ENCODE results near the gene HSP90AA1.
"Not testable (repeated sequence)": the region's sequence is repeated elsewhere in the genome, so short reads cannot be mapped to it uniquely, and the experiment has no call there.

The HSP90AA1 gene

DNA sequence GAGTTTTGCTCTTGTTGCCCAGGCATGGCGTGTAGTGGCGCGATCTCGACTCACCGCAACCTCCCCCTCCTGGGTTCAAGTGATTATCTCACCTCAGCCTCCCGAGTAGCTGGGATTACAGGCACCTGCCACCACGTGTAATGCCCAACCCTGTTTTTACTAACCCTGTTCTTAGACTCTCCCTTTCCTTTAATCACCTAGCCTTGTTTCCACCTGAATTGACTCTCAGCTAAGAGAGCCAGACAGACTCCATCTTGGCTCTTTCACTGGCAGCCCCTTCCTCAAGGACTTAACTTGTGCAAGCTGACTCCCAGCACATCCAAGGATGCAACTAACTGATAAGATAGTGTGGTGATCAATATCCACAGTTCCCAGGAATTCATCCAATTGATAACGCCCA is 22.3 kb downstream of the HSP90AA1 start:
- DNase-seq, result not testable (repeated sequence)

DNA sequence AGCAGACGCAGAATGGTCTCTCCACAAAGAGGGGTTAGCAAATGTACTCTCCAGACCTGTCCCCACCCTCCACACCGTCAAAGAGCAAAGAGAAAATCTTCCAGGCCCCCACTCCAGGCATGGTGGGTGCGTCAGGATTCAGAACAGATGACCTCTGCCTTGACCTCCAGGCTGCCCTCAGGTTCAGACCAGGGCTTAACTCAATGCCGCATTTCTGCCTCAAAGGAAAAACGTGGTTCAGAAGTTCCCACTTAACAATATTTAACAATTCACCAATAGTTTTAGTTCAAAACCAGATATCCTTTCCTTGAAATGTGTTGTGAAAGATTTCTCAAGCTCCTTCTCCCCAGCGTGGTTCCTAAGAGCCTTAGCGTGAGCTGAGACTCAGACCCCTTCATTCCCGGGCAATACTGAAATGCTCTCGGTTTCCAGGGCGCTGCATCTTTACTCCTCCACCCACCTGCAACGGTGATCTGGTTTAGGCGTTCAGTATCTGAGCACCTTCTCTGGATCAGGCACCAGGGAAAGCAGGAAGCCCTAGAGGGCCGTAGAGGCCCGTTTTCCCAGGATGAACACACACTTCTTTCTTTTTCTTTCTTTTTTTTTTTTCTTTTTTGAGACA is 22.9 kb downstream of the HSP90AA1 start:
- DNase-seq, result no peak

DNA sequence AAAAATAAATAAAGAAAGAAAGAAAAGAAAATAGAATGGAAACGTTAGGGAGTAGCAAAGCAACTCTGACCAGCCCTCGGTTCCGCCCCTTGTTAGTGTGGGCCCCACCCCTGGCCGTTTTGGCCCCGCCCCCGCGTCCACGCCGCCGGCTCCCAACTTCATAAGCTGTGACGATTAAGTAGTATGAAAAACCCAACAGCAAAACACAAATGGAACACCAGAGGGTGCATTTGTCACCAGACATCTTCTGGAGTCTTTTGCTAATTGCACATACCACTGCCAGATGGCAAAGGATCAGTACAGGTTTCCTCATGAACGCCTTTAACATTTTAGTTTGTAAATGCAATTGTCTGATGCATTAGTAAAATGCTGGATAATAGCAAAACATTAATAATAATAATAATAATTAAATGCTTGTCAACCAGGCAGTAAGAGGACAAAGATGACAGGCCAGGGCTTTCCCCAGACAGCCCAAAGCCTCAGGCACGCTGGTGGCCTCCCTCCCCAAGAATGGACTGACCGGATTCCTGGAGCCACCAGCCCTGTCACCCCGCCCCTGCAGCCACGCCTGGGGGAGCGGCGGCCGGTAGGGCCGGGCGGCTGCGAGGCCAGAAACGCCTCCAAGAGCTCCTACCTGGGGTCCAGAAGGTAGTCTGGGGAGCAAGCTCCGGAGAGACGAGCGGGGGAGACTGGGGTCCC is 23.6 kb downstream of the HSP90AA1 start:
- peak; percentile 61 for DNase-seq

DNA sequence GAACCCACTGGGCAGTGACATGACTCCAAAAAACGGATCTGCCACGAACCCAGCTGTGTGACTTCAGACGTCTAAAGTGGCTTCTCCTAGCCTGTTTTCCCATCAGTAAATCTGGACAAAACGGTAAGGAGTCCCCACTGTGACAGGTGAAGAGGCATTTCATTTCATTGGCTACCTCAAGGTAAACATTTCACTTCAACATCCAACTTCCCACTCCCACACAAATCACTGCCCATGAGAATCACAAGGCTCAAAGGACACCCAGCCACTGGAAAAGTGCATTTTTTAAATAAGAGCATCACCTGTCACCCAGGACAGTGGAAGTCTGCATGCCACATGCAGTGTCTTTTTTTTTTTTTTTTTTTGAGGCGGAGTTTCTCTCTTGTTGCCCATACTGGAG is 27.9 kb downstream of the HSP90AA1 start:
- no peak for DNase-seq

DNA sequence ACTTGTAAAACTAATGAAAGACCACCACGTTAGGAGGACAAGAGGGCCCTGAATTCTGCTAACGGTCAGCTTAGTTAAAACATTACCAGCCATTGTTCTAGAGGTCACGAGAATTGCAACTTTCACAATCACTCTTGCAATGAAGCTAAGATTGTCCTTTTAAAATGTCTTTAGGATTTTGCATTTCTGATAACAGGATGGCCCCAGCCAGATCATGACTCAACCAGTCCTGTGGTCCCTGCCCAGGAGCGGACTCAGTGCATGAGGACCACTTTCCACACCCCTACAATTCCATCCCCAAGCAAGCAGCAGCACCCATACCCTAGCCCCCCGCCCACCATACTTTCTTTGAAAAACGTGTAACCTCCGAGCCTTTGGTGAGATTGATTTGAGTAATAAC is 28.7 kb downstream of the HSP90AA1 start:
- DNase-seq, result no peak

DNA sequence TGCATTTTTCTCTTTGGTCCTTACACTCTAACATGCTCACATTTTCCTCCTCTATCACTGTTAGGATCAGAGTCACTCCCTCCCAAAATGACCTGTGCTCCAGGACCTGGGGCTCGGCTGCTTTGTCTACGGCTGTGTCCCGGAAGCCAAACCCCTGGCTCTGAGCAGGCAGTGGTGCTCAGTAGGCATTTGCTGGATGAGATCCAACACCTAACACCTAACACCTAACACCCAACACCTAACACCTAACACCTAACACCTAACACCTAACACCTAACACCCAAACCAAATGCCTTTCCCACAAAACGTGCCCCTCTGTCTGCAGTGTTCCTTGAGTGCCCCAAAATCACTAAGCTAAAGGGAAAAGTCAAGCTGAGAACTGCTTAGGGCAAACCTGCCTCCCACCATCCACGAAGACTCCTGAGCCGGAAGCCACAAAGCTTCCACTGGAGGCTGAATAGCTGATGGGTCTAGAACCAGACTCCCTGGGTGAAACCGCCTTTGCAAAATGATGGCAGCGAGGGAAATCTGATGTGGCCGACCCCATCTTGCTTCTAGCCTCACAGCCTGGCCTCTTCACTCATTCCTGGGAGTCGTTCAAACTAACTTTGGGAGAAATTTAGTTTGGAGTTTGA is 29.2 kb downstream of the HSP90AA1 start:
- no peak for DNase-seq

DNA sequence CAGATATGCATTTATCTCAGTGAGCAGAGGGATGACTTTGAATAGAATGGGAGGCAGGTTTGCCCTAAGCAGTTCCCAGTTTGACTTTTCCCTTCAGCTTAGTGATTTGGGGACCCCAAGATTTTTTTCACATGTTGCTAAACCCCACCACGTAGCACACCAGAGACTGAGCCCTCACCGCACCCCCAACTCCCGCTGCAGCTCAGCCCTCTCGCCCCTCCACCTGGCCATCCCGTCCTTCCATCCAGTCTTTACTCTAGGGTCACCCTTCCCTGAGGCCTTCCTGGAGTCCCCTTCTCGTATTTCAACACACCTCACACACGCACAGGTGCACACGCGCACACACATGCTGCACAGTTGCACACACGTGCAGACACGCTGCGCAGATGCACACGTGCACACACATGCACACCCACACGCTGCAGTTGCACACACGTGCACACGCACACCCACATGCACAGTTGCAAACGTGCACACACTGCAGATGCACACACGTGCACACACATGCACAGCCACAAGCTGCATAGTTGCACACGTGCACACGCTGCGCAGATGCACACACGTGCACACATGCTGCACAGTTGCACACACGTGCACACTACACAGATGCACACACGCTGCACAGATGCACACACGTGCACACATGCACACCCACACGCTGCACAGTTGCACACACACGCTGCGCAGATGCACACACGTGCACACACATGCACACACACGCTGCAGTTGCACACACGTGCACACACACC is 30.0 kb downstream of the HSP90AA1 start:
- DNase-seq, result no peak

DNA sequence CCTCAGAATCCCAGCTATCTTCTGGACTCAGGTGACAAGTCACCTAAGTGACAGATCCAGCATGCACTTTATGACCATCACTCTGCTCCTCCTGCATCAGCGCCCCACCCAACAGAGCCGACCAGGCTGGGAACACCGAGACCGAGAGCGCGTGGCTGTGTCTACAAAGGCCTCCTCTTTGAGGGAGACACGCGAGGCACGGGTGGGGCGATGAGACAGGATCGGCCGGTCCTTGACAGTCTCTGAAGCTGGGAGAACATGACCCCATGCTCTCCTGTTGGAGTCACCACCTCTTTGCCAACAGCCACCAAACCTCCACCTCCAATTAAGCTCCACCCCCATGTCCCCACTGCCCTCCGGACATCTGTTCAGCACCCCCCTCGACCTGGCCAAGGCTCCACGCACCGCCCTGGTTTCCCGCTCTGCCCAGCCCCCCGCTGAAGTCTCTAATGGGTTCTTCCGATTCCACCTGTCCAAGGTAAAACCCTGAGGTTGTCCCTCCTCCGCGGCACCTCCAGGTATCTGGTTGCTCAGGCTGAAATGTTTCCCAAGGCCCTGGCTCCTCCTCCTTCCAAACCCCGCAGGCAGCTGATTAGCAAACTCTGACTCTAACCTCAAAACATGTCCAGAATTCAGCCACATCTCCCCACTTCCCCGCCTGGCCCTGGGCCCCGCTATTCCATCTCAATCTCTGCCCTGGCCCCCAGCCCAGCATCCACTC is 31.5 kb downstream of the HSP90AA1 start:
- DNase-seq, result no peak

DNA sequence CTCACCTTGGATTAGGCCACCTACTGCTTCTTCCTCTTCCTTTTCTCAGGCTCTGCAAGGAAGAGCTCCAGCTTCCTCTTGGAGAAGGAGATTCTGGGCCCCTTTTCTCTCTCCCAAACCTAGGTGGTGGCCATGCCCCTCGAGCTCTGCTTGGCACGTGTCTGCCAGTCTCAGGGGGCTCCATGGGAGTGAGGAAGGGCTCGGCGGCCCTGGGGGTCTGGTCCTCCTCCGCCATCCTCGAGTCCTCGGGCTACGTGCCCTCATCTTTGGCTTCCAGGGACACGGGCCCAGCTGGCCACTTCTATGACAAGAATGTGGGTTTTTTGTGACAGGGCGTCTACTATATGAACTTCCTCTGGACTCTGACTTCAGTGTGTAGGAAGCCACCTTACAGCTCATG is 34.3 kb downstream of the HSP90AA1 start:
- no peak for DNase-seq

DNA sequence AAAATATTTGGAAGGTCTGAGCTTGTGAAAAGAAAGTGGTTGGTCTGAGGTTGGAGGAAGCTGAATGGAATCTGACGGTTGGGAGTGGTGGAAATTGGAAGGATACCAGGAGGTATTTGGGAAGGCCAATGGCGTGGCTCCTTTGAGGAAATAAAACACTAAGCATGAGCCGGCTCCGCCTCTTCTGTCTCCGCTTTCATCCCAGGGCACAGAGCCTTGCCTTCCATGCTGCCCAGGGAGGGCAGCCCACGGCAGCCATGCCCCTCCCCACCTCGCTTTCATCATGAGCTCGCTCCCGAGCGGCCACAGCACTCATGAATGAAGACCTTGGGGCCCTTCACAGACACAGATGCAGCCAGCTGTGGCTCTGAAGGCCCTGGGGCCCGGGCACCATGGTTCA is 36.2 kb downstream of the HSP90AA1 start:
- no peak for DNase-seq

DNA sequence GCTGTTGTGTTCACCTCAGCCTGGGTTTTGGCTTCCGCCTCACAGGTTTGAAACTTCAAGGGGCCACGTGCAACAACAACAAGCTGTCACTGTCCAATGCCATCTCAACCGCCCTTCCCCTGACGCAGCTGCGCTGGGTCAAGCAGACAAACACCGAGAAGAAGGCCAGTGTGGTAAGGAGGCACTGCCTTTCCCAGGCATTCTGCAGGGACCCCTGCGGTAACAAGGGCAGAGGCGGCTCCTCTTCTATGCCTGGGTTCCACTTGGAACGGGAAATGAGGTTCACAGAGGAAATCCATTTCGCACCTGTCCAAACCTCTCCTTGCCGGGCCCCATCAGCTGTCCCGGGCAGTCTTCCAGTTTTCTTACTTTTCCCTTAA is 36.8 kb downstream of the HSP90AA1 start:
- DNase-seq, result no peak

DNA sequence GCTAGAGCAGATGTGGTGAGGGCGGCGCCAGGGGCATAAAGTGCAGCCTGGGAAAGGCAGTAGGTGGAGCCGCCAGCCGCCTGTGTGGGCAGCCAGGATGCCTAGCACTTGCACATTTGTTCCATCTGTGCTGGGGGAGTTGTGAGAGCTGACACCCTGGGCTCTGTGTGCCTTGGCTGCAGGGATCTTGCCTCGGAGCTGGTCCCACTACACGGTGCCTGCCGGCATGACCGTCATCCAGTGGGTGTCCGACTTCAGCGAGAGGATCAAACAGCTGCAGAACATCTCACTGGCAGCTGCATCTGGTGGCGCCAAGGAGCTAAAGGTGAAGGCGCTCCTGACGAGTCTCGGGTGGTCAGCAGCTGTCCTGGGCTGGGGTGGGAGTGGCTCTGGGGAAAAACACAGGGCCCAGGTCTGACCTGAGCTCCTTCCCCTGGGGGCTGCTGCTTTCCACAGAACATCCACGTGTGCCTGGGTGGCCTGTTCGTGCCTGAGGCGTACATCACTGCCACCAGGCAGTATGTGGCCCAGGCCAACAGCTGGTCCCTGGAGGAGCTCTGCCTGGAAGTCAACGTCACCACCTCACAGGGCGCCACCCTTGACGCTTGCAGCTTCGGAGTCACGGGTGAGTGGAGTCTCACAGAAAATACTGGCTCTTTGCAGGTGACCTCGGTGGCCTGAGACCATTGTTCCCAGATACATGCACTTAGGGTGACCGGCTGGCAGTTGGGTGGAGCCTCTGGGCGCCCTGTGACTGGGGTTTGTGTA is 37.4 kb downstream of the HSP90AA1 start:
- DNase-seq, result no peak

DNA sequence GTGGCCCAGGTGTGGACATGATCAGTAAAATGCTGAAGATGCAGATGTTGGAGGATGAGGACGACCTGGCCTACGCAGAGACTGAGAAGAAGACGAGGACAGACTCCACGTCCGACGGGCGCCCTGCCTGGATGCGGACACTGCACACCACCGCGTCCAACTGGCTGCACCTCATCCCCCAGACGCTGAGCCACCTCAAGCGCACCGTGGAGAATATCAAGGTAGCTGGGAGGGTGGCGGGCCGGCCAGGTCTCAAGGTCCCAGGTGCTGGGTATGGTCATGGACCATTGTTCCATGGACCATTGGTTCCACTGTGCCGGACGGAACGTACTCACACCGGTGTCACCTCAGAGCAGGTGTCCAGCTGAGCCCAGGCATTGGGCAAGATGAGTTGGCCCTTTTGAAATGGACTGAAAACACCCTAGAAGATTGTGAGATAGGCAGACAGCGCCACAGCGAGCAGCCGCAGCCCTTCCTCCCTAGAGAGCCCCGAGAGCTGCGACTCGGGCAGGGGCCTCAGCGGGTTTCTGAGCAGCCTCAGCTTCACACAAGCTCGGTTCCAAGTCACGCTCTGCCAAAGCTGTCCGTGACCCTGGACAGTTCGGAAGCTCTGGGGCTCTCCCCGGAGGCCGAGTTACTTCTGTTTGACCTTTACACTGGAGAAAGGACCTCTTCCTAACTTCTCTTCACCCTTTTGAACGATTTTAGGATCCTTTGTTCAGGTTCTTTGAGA is 38.9 kb downstream of the HSP90AA1 start:
- DNase-seq, result no peak

DNA sequence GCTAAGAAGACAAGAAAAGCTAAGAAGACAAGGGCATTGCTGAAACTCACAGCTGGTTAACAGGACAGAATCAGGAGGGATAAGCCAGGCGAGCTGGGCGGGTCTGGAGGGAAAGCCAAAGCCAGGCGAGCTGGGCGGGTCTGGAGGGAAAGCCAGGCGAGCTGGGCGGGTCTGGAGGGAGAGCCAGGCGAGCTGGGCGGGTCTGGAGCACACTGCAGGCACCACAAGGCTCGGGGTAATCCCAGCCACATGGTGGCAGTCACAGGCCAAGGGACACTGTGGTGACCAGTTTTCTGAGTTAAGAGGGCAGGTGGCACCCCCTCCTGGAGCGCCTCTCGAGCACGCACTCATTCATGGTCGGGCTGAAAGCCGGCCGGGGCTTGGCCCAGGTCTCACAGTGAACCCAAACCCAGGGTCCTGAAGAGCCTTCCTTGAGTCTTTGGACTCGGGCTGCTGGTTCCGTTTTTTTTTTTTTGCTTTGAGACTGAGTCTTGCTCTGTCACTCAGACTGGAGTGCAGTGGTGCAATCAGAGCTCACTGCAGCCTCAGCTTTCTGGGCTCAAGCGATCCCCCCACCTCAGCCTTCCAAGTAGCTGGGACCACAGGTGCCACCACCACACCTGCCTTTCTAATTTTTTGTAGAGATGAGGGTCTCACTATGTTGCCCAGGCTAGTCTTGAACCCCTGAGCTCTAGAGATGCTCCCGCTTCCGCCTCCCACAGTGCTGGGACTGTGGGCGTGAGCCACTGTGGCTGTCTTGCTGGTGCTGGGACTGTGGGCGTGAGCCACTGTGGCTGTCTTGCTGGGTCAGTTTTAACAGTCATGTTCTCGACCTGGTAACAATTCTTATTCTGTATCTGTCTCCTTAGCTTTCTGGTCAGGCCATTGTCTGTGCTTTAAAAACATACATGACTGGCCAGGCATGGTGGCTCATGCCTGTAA is 40.2 kb downstream of the HSP90AA1 start:
- DNase-seq, result no peak

DNA sequence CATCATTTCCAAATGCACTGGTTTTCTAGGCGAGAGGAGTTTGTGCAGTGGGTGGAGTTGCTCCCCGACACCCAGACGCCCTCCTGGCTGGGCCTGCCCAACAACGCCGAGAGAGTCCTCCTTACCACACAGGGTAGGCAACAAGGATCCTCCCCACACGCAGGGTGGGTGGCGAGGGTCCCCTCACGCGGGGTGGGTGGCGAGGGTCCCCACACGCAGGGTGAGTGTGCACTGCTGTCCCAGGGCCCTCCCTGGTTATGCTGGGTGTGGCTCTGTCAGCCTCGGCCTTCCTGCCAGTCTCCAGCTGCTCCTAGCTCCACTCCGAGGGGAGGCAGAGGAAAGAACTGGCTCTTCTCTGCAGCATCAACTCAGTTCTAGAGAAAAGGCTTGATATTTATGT is 42.3 kb downstream of the HSP90AA1 start:
- no peak for DNase-seq

DNA sequence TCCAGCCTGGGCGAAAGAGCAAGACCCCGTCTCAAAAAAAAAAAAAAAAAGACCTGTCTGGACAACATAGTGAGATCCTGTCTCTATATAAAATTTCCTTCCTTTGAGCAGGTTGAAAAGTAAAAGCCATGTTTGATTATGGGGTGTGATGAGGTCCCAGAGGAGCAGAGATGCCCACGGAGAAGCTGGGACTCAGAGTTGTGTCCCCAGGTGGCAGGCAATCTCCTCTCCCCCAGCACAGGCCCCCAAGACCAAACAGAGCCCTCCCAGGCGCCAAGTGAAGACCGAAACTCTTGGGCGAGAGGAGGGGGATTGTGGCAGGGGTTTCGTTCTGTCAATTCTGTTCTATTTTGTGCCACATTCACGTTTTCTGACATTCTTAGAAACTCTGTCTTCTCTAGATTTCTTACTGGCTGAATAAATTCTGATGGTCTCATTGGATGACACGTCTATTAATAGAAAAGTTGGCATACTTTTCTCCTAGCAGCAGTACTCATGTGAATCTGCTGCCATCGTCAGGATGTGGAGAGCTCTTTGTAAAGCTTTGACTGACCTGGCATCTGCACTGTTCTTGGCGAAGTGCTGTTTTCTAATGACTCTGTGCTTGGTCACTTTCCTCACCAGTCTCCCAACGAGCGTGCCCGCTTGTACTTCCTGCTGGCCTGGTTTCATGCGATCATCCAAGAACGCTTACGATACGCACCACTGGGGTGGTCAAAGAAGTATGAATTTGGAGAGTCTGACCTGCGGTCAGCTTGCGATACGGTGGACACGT is 43.4 kb downstream of the HSP90AA1 start:
- no peak for DNase-seq

DNA sequence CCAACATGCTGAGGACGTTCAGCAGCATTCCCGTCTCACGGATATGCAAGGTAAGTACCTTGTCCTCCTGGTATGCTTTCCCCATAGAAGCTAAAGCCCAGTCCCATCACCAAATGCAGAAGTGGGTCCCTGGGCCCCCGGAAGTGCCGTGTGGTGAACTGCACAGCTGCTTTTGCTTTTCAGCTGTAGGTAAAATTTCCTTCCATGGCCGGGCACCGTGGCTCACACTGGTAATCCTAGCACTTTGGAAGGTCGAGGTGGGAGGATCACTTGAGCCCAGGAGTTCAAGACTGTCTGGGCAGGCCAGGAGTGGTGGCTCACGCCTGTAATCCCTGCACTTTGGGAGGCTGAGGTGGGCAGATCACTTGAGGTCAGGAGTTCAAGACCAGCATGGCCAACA is 44.1 kb downstream of the HSP90AA1 start:
- no peak for DNase-seq

DNA sequence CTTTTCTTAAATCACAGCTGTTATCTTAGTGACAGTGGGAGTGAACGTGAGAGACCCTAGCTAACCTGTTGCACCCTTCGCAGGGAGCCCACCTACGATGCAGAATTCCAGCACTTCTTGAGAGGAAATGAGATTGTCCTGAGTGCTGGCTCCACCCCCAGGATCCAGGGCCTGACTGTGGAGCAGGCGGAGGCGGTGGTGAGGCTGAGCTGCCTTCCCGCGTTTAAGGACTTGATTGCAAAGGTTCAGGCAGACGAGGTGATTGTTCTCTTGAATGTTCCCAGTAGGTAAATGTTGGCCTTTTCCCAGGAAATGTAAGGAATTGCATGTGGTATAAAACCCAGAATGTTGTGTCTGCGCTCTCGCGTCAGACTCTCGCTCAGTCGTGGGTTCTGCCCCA is 46.7 kb downstream of the HSP90AA1 start:
- no peak for DNase-seq

DNA sequence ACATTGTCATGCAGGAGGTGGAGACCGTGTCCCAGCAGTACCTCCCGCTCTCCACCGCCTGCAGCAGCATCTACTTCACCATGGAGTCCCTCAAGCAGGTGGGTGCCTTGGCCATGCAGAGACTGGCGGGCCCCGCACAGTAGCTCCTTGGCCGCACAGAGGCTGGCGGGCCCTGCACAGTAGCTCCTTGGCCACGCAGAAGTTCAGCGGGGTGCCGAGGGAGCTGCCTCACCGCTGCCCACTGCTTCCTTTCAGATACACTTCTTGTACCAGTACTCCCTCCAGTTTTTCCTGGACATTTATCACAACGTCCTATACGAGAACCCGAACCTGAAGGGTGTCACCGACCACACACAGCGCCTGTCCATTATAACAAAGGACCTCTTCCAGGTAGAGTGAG is 47.7 kb downstream of the HSP90AA1 start:
- DNase-seq, result no peak

DNA sequence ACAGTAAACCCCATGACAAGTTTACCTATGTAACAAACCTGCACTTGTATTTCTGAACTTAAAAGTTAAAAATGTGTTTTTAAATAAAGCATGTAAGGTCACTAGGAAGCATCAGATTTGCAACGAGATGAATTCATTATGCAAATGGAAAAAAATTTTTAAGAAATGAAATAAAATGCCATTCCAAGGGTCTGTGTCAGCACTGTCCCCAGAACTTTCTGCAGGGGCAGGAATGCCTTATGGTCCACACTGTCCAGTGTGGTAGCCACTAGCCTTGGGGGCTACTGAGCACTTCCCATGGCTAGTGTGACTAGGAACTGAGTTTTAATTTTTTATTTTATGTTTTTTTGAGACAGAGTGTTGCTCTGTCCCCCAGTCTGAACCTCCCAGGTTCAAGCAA is 49.2 kb downstream of the HSP90AA1 start:
- no peak for DNase-seq
